Neural cell (in vitro differentiated cells): ENCODE results near the gene DIP2C. TPM values are rescaled to one million over a fixed set of nuclear protein-coding genes. Genes with fewer than 3 reads are reported as not detected.

Experiments used
- H2AFZ ChIP-seq: fragments of 200-600, 300-800 bp; sonication (generic), shearing (Covaris generic); 2 replicates; pipeline ENCODE4 v1.6.0; 2014; ENCODE audit warnings: low read depth, mild to moderate bottlenecking, antibody characterized with exemption, low read length, moderate library complexity
- H3F3A ChIP-seq: fragments of 200-600 bp; shearing (Covaris generic); 2 replicates; pipeline ENCODE4 v1.6.1; 2016; ENCODE audit warnings: mild to moderate bottlenecking, moderate library complexity, mixed read lengths, antibody characterized with exemption, low read length; ENCODE audit not compliant: insufficient read depth, poor library complexity, severe bottlenecking
- H3K27ac ChIP-seq: fragments of 200-600, 300-800 bp; sonication (generic), shearing (Covaris generic); 2 replicates; pipeline ENCODE4 v1.5.1; 2014; ENCODE audit warnings: mild to moderate bottlenecking, low read length, moderate library complexity
- H3K27me3 ChIP-seq: fragments of 300-800, 200-600 bp; sonication (generic), shearing (Covaris generic); 2 replicates; pipeline ENCODE4 v1.6.0; 2014; ENCODE audit warnings: mild to moderate bottlenecking, low read depth, low read length, moderate library complexity; ENCODE audit not compliant: insufficient read depth
- H3K36me3 ChIP-seq: fragments of 300-800, 200-600 bp; sonication (generic), shearing (Covaris generic); 2 replicates; pipeline ENCODE4 v1.5.1; 2014; ENCODE audit warnings: mild to moderate bottlenecking, antibody characterized with exemption, low read length, moderate library complexity; ENCODE audit not compliant: insufficient read depth
- H3K4me2 ChIP-seq: fragments of 300-800, 200-600 bp; sonication (generic), shearing (Covaris generic); 2 replicates; pipeline ENCODE4 v1.6.0; 2014; ENCODE audit warnings: mild to moderate bottlenecking, low read length
- H3K4me3 ChIP-seq: fragments of 300-800, 200-600 bp; sonication (generic), shearing (Covaris generic); 2 replicates; pipeline ENCODE4 v1.5.1; 2014; ENCODE audit warnings: mild to moderate bottlenecking, low read length, moderate library complexity
- H3K79me2 ChIP-seq: fragments of 200-600 bp; shearing (Covaris generic); replicated peaks from 2 replicates; pipeline ENCODE4 v1.6.0; 2014; ENCODE audit warnings: mild to moderate bottlenecking, low read length, moderate library complexity; ENCODE audit not compliant: insufficient read depth
- H3K9ac ChIP-seq: fragments of 300-800, 200-600 bp; sonication (generic), shearing (Covaris generic); 2 replicates; pipeline ENCODE4 v1.6.1; 2016; ENCODE audit warnings: mild to moderate bottlenecking, low read length, mixed read lengths
- H3K9me2 ChIP-seq: fragments of 200-600 bp; shearing (Covaris generic); 2 replicates; pipeline ENCODE4 v1.6.1; 2016; ENCODE audit warnings: mild to moderate bottlenecking, low read length, mixed read lengths; ENCODE audit not compliant: insufficient read depth
- H3K9me3 ChIP-seq: fragments of 200-600, 300-800 bp; sonication (generic), shearing (Covaris generic); 2 replicates; pipeline ENCODE4 v1.6.1; 2016; ENCODE audit warnings: mild to moderate bottlenecking, mixed run types, low read length, moderate library complexity, mixed read lengths
- H4K20me1 ChIP-seq: fragments of 200-600 bp; shearing (Covaris generic); 2 replicates; pipeline ENCODE4 v1.6.1; 2016; ENCODE audit warnings: mild to moderate bottlenecking, mixed run types; ENCODE audit not compliant: insufficient read depth
- CTCF ChIP-seq: fragments of 450-650 bp; IDR thresholded peaks from 2 replicates; pipeline ENCODE4 v1.5.1; 2014; ENCODE audit warnings: antibody characterized with exemption, mild to moderate bottlenecking, moderate library complexity; ENCODE audit not compliant: poor library complexity, severe bottlenecking
- EP300 ChIP-seq: fragments of 450-650 bp; conservative IDR thresholded peaks from 2 replicates; pipeline ENCODE4 v1.6.1; 2014; ENCODE audit warnings: antibody characterized with exemption, mild to moderate bottlenecking, moderate library complexity; ENCODE audit not compliant: poor library complexity, severe bottlenecking
- EZH2 ChIP-seq: fragments of 200-600, 300-800 bp; shearing (Covaris generic), sonication (generic); IDR thresholded peaks from 2 replicates; pipeline ENCODE4 v1.6.1; 2014; ENCODE audit warnings: antibody characterized with exemption, low read length, borderline replicate concordance, mild to moderate bottlenecking; ENCODE audit not compliant: insufficient read depth, poor library complexity, severe bottlenecking
- MXI1 ChIP-seq: fragments of 450-650 bp; conservative IDR thresholded peaks from 2 replicates; pipeline ENCODE4 v1.6.1; 2014; ENCODE audit warnings: antibody characterized with exemption, mild to moderate bottlenecking; ENCODE audit not compliant: poor library complexity, severe bottlenecking
- POLR2AphosphoS5 ChIP-seq: IDR thresholded peaks from 2 replicates; pipeline ENCODE4 v1.6.1; 2012
- RAD21 ChIP-seq: fragments of 450-650 bp; conservative IDR thresholded peaks from 2 replicates; pipeline ENCODE4 v1.6.1; 2014; ENCODE audit warnings: antibody characterized with exemption, mild to moderate bottlenecking, moderate library complexity
- REST ChIP-seq: IDR thresholded peaks from 2 replicates; pipeline ENCODE4 v1.6.1; 2012; ENCODE audit warnings: borderline replicate concordance
- SMC3 ChIP-seq: fragments of 450-650 bp; conservative IDR thresholded peaks from 2 replicates; pipeline ENCODE4 v1.6.1; 2014; ENCODE audit warnings: antibody characterized with exemption, mild to moderate bottlenecking, moderate library complexity; ENCODE audit not compliant: poor library complexity
- TAF1 ChIP-seq: IDR thresholded peaks from 2 replicates; pipeline ENCODE4 v1.6.1; 2012; ENCODE audit warnings: low read depth
- polyA plus RNA-seq: library from polyadenylated mRNA; depleted of rRNA; stranded (reverse); fragments of >200 nt; gene quantifications from 2 replicates; pipeline ENCODE4 v1.2.3, GENCODE V29; 2014

DIP2C gene
- polyA plus RNA-seq, 1 donor from 2014 or later = 24.1 TPM

GRCh38 chr10:623477-624311 is 65.8 kb downstream of the DIP2C start:
- no peaks in the 10 kb centered on the region for H3K27me3 ChIP-seq
- no peak overlapping the region for H3K4me2 ChIP-seq
- H3K79me2 ChIP-seq = peaks cover 57% of the 10 kb centered on the region
- no peaks in the 10 kb centered on the region for H3K9me2 ChIP-seq
- peak overlapping the region; percentile 56 for H3K27ac ChIP-seq
- H2AFZ ChIP-seq = no peak overlapping the region
- H3K36me3 ChIP-seq = peaks cover 4% of the 10 kb centered on the region
- peak overlapping the region; percentile 52 for H3K4me3 ChIP-seq
- H4K20me1 ChIP-seq = peaks cover 29% of the 10 kb centered on the region
- TF ChIP-seq EZH2 (no peak), RAD21 (no peak), POLR2AphosphoS5 (no peak), TAF1 (no peak), EP300 (no peak), MXI1 (no peak), SMC3 (no peak), CTCF (no peak), REST (no peak)
- no peaks in the 10 kb centered on the region for H3K9me3 ChIP-seq
- peak overlapping the region; percentile 44 for H3K9ac ChIP-seq
- no peaks in the 10 kb centered on the region for H3F3A ChIP-seq

- H3K27ac ChIP-seq = peak overlapping the region; percentile 56
- H3K79me2 ChIP-seq = peaks cover 50% of the 10 kb centered on the region
- H3K4me2 ChIP-seq = no peak overlapping the region
- H2AFZ ChIP-seq = no peak overlapping the region
- H4K20me1 ChIP-seq = peaks cover 32% of the 10 kb centered on the region
- no peaks in the 10 kb centered on the region for H3K27me3 ChIP-seq
- no peaks in the 10 kb centered on the region for H3F3A ChIP-seq
- peaks cover 4% of the 10 kb centered on the region for H3K36me3 ChIP-seq
- TF ChIP-seq EP300 (no peak), POLR2AphosphoS5 (peak; percentile 12)
- no peaks in the 10 kb centered on the region for H3K9me2 ChIP-seq
- peak overlapping the region; percentile 27 for H3K4me3 ChIP-seq
- no peaks in the 10 kb centered on the region for H3K9me3 ChIP-seq
- peak overlapping the region; percentile 20 for H3K9ac ChIP-seq
Measured at GRCh38 chr10:623014-623413, 66.5 kb downstream of the DIP2C start.
